Mesodermal cell (in vitro differentiated cells): Measurements from ENCODE around the gene ARID1B.

ENCODE experiments used
- H3K27ac ChIP-seq: 2 replicates; pipeline ENCODE4 v1.7.0; 2013; ENCODE audit warnings: mild to moderate bottlenecking, low read depth, low read length, moderate library complexity; ENCODE audit not compliant: severe bottlenecking
- H3K36me3 ChIP-seq: 2 replicates; pipeline ENCODE4 v1.7.1; 2013; ENCODE audit warnings: mild to moderate bottlenecking, low read length, moderate library complexity; ENCODE audit not compliant: control insufficient read depth, insufficient read depth
- H3K4me1 ChIP-seq: one replicate; pipeline ENCODE4 v1.7.1; 2013; ENCODE audit warnings: mild to moderate bottlenecking, low read length; ENCODE audit not compliant: insufficient read depth, control insufficient read depth, poor library complexity, severe bottlenecking
- H3K4me3 ChIP-seq: 2 replicates; pipeline ENCODE4 v1.7.0; 2013; ENCODE audit warnings: low read length, control low read depth, mild to moderate bottlenecking; ENCODE audit not compliant: insufficient read depth, poor library complexity, severe bottlenecking; ENCODE audit errors: extremely low read depth
- H3K9me3 ChIP-seq: 2 replicates; pipeline ENCODE4 v1.7.1; 2013; ENCODE audit warnings: mild to moderate bottlenecking, low read length, moderate library complexity; ENCODE audit not compliant: control insufficient read depth
- WGBS, 2 experiments: methylation state at CpG; one replicate each; pipeline ENCODE4 v1.1.5; 2013; ENCODE audit warnings: missing lambda C conversion rate in 2 of 2; ENCODE audit not compliant: insufficient coverage in 2 of 2; 5-methylcytosine and 5-hydroxymethylcytosine counted together

Gene ARID1B

DNA sequence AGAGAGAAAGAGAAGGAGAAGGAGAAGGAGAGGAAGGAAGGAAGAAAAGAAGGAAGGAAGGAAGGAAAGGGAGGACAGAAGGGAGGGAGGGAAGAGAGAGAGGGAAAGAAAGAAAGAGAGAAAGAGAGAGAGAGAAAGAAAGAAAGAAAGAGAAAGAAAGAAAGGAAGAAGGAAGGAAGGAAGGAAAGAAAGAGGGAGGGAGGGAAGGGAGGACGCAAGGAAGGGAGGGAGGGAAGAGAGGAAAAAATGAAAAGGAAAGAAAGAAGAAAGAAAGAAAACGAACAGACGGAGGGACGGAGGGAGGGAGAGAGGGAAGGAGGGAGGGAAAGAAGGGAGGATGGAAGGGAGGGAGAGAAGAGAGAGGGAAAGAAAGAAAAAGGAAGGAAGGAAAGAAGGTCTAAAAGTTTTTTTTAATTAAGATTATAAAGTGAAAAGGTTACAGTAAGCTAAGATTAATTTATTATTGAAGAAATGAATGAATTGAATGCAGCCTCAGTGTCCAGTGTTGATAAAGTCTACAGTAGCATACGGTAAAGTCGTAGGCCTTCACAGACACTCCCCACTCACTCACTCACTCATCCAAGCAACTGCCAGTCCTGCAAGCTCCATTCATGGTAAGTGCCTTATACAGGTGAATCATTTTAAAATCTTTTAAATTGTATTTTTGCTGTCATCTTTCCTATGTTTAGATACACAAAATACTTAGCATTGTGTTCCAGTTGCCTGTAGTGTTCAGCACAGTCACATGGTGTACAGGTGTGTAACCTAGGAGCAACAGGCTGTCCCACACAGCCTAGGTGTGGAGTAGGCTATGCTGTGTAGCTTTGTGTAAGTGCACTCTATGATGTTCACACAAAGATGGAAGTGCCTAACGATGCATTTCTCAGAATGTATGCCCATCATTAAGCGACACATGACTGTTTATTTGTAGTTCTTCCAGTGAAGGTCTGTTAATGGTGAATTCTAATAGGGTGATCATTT is 20.3 kb upstream of the ARID1B start:
- no peaks in the 10 kb centered on the region for H3K9me3 ChIP-seq
- no peaks in the 10 kb centered on the region for H3K36me3 ChIP-seq
- 84 to 90% methylated on average over 5 to 6 of the region's 8 CpGs for WGBS, 2 experiments
- H3K4me1 ChIP-seq: no peaks in the 10 kb centered on the region
- H3K4me3 ChIP-seq: no peak overlapping the region
- no peak overlapping the region for H3K27ac ChIP-seq

DNA sequence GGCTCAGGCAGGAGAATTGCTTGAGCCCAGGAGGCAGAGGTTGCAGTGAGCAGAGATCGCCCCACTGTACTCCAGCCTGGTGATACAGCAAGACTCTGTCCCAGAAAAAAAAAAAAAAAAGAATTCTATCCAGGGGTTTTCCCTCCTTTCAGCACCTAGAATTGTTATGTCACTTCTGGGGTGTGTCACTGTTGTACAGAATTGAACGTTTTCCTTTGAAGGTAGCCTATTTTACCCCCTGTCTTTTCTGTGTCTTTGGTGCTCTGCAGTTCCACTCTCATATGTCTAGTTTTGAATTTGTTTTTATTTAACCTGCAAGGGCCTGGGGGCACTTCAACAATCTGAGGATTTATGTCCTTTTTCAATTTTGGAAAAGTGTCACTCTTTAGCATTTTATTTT is 19.3 kb upstream of the ARID1B start:
- Histone ChIP-seq H3K4me1 (no peaks in the 10 kb centered on the region), H3K9me3 (no peaks in the 10 kb centered on the region), H3K27ac (no peak overlapping the region), H3K36me3 (no peaks in the 10 kb centered on the region), H3K4me3 (no peak overlapping the region)
- WGBS, 2 experiments: no CpG with 5 or more reads among the region's 2 CpGs

DNA sequence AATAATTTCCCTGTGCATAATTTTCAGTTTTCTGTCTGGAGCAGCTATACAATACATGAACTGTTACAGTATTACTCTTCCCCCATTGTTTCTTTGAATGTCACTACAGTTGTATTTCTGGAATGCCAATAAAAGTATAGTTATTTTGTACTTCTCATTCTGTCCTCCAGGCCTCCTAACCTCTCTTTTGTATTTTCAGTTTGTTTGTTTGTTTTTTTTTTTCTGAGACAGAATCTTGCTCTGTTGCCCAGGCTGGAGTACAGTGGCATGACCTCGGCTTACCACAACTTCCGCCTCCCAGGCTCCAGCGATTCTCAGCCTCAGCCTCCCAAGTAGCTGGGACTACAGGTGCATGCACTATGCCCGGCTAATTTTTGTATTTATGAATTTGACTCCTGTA is 16.8 kb upstream of the ARID1B start:
- Histone ChIP-seq H3K9me3 (no peaks in the 10 kb centered on the region), H3K4me3 (no peak overlapping the region), H3K27ac (no peak overlapping the region), H3K4me1 (no peaks in the 10 kb centered on the region), H3K36me3 (no peaks in the 10 kb centered on the region)
- WGBS, 2 experiments: 86 to 94% methylated on average over 2 to 3 of the region's 4 CpGs

DNA sequence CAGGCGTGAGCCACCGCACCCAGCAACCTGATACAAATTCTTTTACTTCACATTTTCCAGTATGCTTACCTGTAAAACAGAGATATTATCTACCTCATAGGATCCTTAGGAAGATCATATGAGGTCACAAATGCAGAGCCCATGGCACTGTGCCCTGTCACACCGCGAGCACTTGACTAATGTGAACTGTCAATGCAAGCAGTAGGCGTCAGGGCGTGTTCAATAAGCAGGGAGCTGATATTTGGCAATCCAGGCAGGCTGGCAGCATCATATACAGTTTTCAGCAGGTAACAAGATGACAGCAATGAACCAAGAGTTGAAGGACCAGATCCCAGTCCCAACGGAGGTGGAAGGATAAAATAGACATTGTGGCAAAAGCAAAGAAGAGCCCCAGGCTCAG is 14.6 kb upstream of the ARID1B start:
- H3K36me3 ChIP-seq: no peaks in the 10 kb centered on the region
- H3K27ac ChIP-seq: no peak overlapping the region
- H3K4me3 ChIP-seq: no peak overlapping the region
- no peaks in the 10 kb centered on the region for H3K4me1 ChIP-seq
- 98 to 100% methylated on average over 5 to 7 of the region's 7 CpGs for WGBS, 2 experiments
- no peaks in the 10 kb centered on the region for H3K9me3 ChIP-seq

DNA sequence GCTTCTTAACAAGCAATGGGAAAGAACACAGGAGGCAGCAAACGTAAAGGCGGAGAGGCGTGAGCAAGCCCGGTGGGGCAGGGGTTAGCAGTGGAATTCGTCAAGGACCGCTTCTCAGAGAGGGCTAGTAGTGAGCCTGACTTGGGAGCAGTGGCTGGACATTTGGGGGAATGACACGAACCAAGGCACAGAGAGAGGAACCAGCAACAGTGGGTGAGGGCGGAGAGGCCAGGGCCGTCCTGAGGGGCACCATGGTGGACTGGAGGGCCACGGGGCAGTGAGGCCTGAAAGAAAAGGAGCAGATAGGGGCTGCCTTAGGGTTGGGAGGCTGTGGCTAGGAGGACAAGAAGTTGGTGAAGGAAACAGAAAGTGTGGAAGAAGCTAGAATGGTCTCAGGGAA is 12.1 kb upstream of the ARID1B start:
- 94 to 98% methylated on average over 8 to 10 of the region's 10 CpGs for WGBS, 2 experiments
- H3K9me3 ChIP-seq: no peaks in the 10 kb centered on the region

DNA sequence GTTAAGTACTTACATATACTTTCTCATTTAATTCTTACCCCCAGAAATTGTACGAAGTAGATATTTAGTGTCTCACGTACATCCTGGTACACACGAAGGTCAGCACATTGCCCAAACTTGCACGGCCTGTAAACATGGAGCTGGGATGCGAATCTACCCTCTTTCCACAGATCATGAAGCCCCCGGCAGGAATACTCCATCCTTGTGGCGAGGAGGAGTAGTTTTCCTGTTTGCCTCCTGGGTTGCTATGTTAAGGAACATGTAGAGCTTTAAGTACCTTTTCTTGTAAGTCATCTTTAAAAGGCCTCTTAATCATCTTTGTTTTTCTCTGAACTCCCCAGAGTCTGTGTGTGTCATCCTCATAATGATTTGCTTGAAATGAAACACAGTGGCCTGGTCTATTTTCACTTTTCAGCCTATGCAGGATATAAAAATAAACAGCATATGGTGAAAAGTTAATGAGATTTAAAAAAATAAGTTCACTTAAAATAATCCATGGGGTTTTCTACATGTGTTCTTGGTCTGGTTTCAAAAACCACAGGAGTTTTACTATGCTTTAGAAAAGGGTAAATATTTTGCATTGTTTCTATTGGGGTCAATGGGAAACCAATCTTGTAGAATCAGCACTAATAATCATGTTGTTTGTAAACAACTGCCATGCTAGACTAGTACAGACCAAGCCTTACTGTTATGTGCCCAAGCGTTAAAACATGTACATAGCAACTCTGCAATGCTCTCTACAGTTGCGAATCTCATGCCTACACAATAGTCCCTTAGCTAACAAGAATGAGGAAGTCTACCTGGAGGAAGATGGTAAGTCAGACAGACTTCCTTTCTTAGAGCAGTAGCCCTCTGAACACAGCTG is 9.3 kb upstream of the ARID1B start:
- Histone ChIP-seq H3K36me3 (no peaks in the 10 kb centered on the region), H3K9me3 (no peaks in the 10 kb centered on the region), H3K27ac (no peak overlapping the region), H3K4me1 (no peaks in the 10 kb centered on the region), H3K4me3 (no peak overlapping the region)
- 97 to 100% methylated on average over 6 of the region's 9 CpGs for WGBS, 2 experiments

More for the DNA sequence above, 12.1 kb upstream of the ARID1B start:
- no peaks in the 10 kb centered on the region for H3K4me1 ChIP-seq
- no peak overlapping the region for H3K27ac ChIP-seq
- no peak overlapping the region for H3K4me3 ChIP-seq
- H3K36me3 ChIP-seq: no peaks in the 10 kb centered on the region

DNA sequence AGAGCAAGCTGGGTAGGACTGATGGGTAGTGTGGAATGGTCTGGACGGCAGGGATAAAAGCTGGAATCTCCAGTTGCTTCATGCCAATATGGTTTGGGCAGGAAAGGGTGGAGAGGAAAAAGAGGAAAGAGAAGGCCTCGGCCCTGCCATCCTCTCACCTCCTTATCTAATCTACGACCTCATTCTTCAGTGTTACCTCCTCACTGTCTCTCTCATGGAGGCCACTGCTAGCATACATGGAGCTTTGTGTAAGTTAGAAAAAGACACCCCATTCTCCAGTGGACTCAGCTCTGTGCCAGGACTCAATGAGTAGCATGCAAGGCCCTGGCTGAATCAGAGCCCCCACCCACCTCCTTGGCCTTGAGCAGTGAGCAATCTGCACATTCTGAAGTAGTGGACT is 6.1 kb upstream of the ARID1B start:
- H3K36me3 ChIP-seq: no peaks in the 10 kb centered on the region
- H3K4me3 ChIP-seq: no peak overlapping the region
- no peak overlapping the region for H3K27ac ChIP-seq
- no peaks in the 10 kb centered on the region for H3K9me3 ChIP-seq
- whole genome bisulfite sequencing, 2 experiments: 75 to 100% methylated on average over 1 of the region's 3 CpGs
- H3K4me1 ChIP-seq: peaks cover 7% of the 10 kb centered on the region

DNA sequence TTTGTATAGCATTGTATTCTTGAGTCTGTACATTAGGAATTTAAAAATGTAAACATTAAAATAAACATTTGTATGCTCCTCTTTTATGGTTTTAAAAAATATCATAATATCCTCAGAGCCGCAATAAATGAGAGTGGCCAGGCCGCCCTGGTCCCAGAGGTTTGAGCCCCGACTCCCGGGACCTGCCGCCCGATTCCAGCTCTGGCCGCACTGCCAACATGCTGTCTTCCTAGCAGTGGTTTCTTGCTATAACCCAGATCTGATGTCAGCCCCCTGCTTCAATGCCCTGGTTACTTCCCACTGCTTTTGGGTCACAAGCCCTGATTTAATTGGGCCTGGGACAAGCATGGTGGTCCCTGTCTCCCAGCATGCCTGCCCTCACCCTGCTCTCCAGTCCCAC is 5.4 kb upstream of the ARID1B start:
- Histone ChIP-seq H3K36me3 (no peaks in the 10 kb centered on the region), H3K27ac (no peak overlapping the region), H3K4me3 (no peak overlapping the region), H3K4me1 (peaks cover 8% of the 10 kb centered on the region), H3K9me3 (no peaks in the 10 kb centered on the region)
- 97 to 99% methylated on average over 6 to 7 of the region's 7 CpGs for WGBS, 2 experiments

DNA sequence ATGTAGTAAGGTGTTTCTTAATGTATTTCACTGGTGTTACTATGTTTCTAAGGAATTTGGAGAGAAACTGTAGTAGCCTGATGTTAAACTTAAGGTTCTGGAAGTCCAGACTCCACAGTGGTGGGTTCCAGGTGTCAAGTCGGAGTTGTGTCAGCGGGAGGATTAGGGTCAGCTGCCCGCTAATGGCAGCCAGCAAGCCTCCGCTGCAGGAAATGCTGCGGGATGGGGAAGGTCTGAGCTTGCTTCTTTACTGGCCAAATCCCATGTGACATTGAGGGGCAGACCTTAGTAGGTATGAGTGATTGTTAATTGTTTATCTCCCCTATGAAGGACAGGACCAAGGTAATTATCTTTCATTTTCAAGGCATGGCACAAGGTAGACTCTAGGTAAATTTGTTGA is 3.7 kb upstream of the ARID1B start:
- H3K36me3 ChIP-seq: no peaks in the 10 kb centered on the region
- no peak overlapping the region for H3K4me3 ChIP-seq
- no peaks in the 10 kb centered on the region for H3K9me3 ChIP-seq
- H3K27ac ChIP-seq: no peak overlapping the region
- 70 to 89% methylated on average over 2 to 3 of the region's 5 CpGs for WGBS, 2 experiments
- peaks cover 8% of the 10 kb centered on the region for H3K4me1 ChIP-seq

DNA sequence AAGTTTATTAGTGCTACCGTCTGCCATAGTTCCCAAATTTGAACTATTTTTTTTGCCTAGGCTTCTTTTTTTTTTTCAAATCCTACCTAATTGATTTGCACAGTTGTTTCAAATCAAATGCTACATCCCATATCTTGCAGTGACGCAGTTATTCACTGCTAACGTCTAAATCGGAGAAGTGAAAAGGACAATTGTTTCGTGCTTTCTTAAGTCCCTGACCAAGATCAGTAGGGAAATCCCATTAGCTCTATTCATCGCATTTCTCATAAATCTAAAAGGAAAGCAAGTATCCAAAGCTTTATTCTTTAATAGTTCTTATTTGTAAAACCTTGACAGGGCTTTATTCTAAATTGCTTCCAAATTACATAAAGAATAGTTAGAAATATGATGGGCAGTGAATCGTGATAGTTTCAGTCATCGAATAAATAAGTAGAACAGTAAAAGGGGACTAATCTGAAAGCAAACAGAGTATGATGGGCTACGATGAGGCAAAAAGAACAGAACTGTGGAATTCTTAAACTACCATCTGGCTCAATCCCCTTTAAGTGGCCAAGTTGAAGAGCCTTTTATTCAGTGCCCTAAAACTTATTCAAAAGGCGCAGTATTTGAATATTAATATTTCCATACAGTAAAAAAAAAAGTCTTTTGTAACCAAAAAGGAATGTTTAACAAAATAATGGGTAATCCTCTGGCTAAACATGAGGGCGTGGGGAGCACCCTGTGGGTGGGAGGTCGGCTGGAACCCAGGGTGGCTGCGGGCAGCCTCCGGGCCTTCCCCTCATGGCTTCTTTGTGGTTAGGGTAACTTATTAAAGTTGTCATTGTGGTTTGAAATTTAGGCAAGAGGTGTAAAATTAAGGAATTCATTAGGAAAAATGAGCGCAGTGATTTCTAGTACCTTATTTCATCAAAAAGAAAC is 3.0 kb upstream of the ARID1B start:
- no peak overlapping the region for H3K4me3 ChIP-seq
- H3K9me3 ChIP-seq: no peaks in the 10 kb centered on the region

More for the DNA sequence above, 3.0 kb upstream of the ARID1B start:
- Histone ChIP-seq H3K36me3 (no peaks in the 10 kb centered on the region), H3K4me1 (peaks cover 8% of the 10 kb centered on the region), H3K27ac (no peak overlapping the region)
- 76 to 77% methylated on average over 7 of the region's 15 CpGs for WGBS, 2 experiments
